Calu3 (cell line): ENCODE data around the gene SLC38A8. TPM values are rescaled to one million over a fixed set of nuclear protein-coding genes. Genes with fewer than 3 reads are reported as not detected.

ENCODE experiments used
- BruUV-seq: library from RNA; stranded (reverse); fragments of 400-500 nt; replicated peaks from 2 replicates; lab custom pipeline; 2021; lab: Mats Ljungman, UMichigan
- CTCF ChIA-PET: fragments of 300-600 bp; sonication (Branson Sonifier 250); formaldehyde crosslinking; loops from one replicate; lab custom pipeline; 2022; ENCODE audit warnings: antibody characterized with exemption; lab: Charles Lee
- DNase-seq: peaks from one replicate; pipeline ENCODE4 v3.0.0; 2022
- H3K27ac Mint-ChIP-seq: one replicate; pipeline ENCODE4 v1.8.0; 2022; ENCODE audit warnings: mixed read lengths; ENCODE audit not compliant: unreplicated experiment
- H3K27me3 Mint-ChIP-seq: one replicate; pipeline ENCODE4 v1.8.0; 2022; ENCODE audit warnings: mixed read lengths; ENCODE audit not compliant: unreplicated experiment
- H3K36me3 Mint-ChIP-seq: one replicate; pipeline ENCODE4 v1.8.0; 2022; ENCODE audit warnings: mild to moderate bottlenecking, moderate library complexity, mixed read lengths; ENCODE audit not compliant: insufficient read depth, unreplicated experiment
- H3K4me1 Mint-ChIP-seq: one replicate; pipeline ENCODE4 v1.8.0; 2022; ENCODE audit warnings: mild to moderate bottlenecking, low read depth, mixed read lengths; ENCODE audit not compliant: unreplicated experiment
- H3K4me3 Mint-ChIP-seq: one replicate; pipeline ENCODE4 v1.8.0; 2022; ENCODE audit warnings: mild to moderate bottlenecking, low read depth, moderate library complexity, mixed read lengths; ENCODE audit not compliant: unreplicated experiment
- H3K9me3 Mint-ChIP-seq: one replicate; pipeline ENCODE4 v1.8.0; 2022; ENCODE audit warnings: low read depth, mixed read lengths; ENCODE audit not compliant: unreplicated experiment
- CTCF ChIP-seq: fragments of 200-600 bp; IDR thresholded peaks from one replicate; pipeline ENCODE4 v1.8.0; 2022; ENCODE audit warnings: antibody characterized with exemption; ENCODE audit not compliant: unreplicated experiment
- intact Hi-C: fragments of 100-400 bp; cut with micrococcal nuclease; formaldehyde crosslinking; loops from one replicate; pipeline ENCODE4 v1.10.0; 2022; ENCODE audit not compliant: unreplicated experiment
- total RNA-seq: library from RNA; stranded (reverse); gene quantifications from 2 replicates; pipeline ENCODE4 v1.2.3, GENCODE V29; 2022

SLC38A8 gene
- total RNA-seq, 1 experiment from 2014 or later: not detected

DNA sequence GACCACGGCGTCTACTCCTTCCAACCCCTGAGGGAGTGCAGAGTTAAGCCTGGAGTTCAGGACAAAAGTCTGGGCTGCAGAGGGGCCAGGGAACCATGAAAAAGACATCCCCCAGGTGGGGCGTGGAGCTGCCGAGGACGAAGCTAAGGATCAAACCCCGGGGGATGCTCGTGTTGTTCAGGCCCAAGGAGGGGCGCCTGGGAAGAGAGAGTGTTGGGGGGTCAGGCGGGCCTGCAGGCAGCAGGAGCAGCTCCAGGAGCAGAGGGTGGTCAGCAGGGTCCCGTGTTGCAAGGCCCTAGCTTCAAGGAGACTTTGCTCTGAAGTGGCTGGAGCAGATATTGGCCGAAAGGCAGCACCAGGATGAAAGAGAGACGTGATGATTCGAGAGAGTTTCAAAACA lies 47.9 kb downstream of the SLC38A8 start:
- Mint-ChIP-seq H3K27ac (peak overlapping the region; percentile 2), H3K4me1 (peaks cover 23% of the 10 kb centered on the region), H3K27me3 (peaks cover 13% of the 10 kb centered on the region), H3K9me3 (peaks cover 2% of the 10 kb centered on the region), H3K36me3 (peaks cover 11% of the 10 kb centered on the region), H3K4me3 (no peak overlapping the region)
- intact Hi-C loops: no loop called here
- TF ChIP-seq CTCF: no peak
- CTCF ChIA-PET: interaction anchor here (1.2 to 1.6 kb wide), 2 partner anchors 19 to 222 kb away, joined by 3 to 7 read pairs; no protein-coding TSS in a partner anchor
- no peak for DNase-seq
- BruUV-seq: no TSS peak

DNA sequence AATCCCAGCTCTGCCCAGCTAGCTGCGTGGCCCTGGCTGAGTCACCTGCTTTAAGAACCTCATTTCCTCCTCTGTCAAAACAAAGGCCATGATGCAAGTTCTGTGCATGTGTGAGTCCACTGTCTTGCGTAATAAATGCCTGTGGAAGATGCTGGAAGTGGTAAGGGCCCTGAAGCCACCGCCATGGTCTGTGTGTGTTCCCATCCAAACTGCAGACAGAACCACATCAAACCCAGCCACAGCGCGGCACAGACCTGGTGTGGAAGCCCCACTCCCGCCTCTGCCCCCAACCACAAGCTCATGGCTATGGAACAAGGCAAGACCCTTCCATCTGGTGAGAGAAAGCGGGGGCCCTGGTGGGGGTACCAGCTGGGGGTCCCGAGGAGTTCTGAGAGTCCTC lies 48.5 kb downstream of the SLC38A8 start:
- H3K27me3 Mint-ChIP-seq: peaks cover 19% of the 10 kb centered on the region
- CTCF ChIA-PET: interaction anchor here (1.2 to 1.6 kb wide), 3 partner anchors 15 to 223 kb away, joined by 3 to 7 read pairs (median 3); no protein-coding TSS in a partner anchor
- BruUV-seq: no TSS peak

GRCh38 chr16:83992624-83993023 lies 50.0 kb downstream of the SLC38A8 start:
- BruUV-seq: no TSS peak
- Mint-ChIP-seq H3K4me1 (peaks cover 40% of the 10 kb centered on the region), H3K4me3 (no peak overlapping the region), H3K27ac (no peak overlapping the region), H3K9me3 (peaks cover 2% of the 10 kb centered on the region), H3K27me3 (peaks cover 34% of the 10 kb centered on the region), H3K36me3 (peaks cover 11% of the 10 kb centered on the region)
- CTCF ChIA-PET: no interaction called here
- intact Hi-C loops: no loop called here
- TF ChIP-seq CTCF: no peak
- no peak for DNase-seq

More for the DNA sequence above, 48.5 kb downstream of the SLC38A8 start:
- Mint-ChIP-seq H3K4me1 (peaks cover 30% of the 10 kb centered on the region), H3K36me3 (peaks cover 11% of the 10 kb centered on the region), H3K4me3 (no peak overlapping the region), H3K9me3 (peaks cover 2% of the 10 kb centered on the region), H3K27ac (peak overlapping the region; percentile 2)
- intact Hi-C loops: no loop called here
- peak; percentile 58 for DNase-seq
- no peak for TF ChIP-seq CTCF

DNA sequence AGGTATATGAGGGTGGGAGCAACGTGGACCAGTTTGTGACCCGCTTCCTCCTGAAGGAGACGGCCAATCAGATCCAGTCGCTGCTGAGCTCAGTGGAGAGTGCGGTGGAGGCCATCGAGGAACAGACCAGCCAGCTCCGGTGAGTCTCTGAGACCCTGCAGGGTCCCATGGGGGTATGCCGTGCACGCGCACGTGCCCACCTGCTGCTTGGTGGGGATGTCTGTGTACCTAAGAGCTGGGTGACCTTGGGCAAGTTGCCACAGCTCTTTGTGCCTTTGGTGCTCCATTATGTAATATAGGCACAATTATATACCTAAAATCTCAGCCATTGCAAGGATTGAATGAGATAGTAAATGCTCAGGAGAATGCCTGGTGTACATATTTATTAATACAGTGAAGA lies 52.1 kb downstream of the SLC38A8 start:
- no TSS peak for BruUV-seq
- CTCF ChIA-PET: no interaction called here
- TF ChIP-seq CTCF: no peak
- Mint-ChIP-seq H3K36me3 (peaks cover 11% of the 10 kb centered on the region), H3K4me1 (peaks cover 40% of the 10 kb centered on the region), H3K9me3 (peaks cover 2% of the 10 kb centered on the region), H3K27me3 (peaks cover 35% of the 10 kb centered on the region), H3K27ac (no peak overlapping the region), H3K4me3 (no peak overlapping the region)
- intact Hi-C loops: no loop called here
- DNase-seq: no peak
